Endothelial cell of umbilical vein (primary cell): Measurements from ENCODE around the gene SPDYE3. TPM values are rescaled to one million over a fixed set of nuclear protein-coding genes. Genes with fewer than 3 reads are reported as not detected.

Source experiments
- BruUV-seq: library from RNA; stranded (reverse); fragments of 400-500 nt; replicated peaks from 2 replicates; lab custom pipeline; 2021; lab: Mats Ljungman, UMichigan
- CTCF ChIA-PET: fragments of 300-600, 350-600 bp; sonication (Branson Sonifier 250); formaldehyde crosslinking; loops from one replicate; lab custom pipeline; 2021; ENCODE audit warnings: antibody characterized with exemption, inconsistent platforms; lab: Charles Lee
- POLR2A ChIA-PET: fragments of 300-600, 350-600 bp; sonication (Branson Sonifier 250); formaldehyde crosslinking; loops from one replicate; lab custom pipeline; 2021; ENCODE audit warnings: antibody characterized with exemption, inconsistent platforms; lab: Charles Lee
- DNase-seq: peaks from one replicate; pipeline ENCODE4 v3.0.0-alpha.2; 2011; ENCODE audit warnings: low read depth, low spot score
- FAIRE-seq: peaks from 2 replicates; lab custom pipeline; 2011; peaks lifted over from hg19 to GRCh38; lab: Jason Lieb, UNC
- H2AFZ ChIP-seq: 2 replicates; pipeline ENCODE4 v1.6.0; 2012; ENCODE audit warnings: low read depth, low read length, control low read depth, inconsistent platforms
- H3K27ac ChIP-seq: 2 replicates; pipeline ENCODE4 v1.5.1; 2011; ENCODE audit warnings: low read depth, mild to moderate bottlenecking, control low read depth, low read length, moderate library complexity; ENCODE audit not compliant: insufficient read depth
- H3K27me3 ChIP-seq, 2 experiments: 2 replicates each; pipeline versions ENCODE4 v1.6.0 to v1.6.1; 2011; ENCODE audit warnings: low read length in 2 of 2, mixed read lengths in 1 of 2; ENCODE audit not compliant: control insufficient read depth in 2 of 2, insufficient read depth in 2 of 2
- H3K36me3 ChIP-seq, 2 experiments: 2 replicates in 1 of 2; 3 replicates in 1 of 2; pipeline ENCODE4 v1.5.1; 2011; ENCODE audit warnings: low read length in 2 of 2, mild to moderate bottlenecking in 1 of 2, moderate library complexity in 1 of 2; ENCODE audit not compliant: control insufficient read depth in 2 of 2, insufficient read depth in 2 of 2; ENCODE audit errors: extremely low read depth in 1 of 2
- H3K4me1 ChIP-seq: 3 replicates; pipeline ENCODE4 v1.5.1; 2011; ENCODE audit warnings: mild to moderate bottlenecking, low read length; ENCODE audit not compliant: control insufficient read depth, insufficient read depth; ENCODE audit errors: extremely low read depth
- H3K4me2 ChIP-seq: 2 replicates; pipeline ENCODE4 v1.6.1; 2011; ENCODE audit warnings: low read length, control low read depth, mixed read lengths; ENCODE audit not compliant: insufficient read depth
- H3K4me3 ChIP-seq, 3 experiments: fragments of 200-600 bp in 1 of 3; sonication (generic), shearing (Covaris generic) in 1 of 3; replicated peaks in 1 of 3; 2 replicates each; pipeline ENCODE4 v1.5.1; 2011 to 2016; ENCODE audit warnings: control low read depth in 3 of 3, low read length in 3 of 3, mild to moderate bottlenecking in 2 of 3, inconsistent platforms in 1 of 3, low read depth in 1 of 3, moderate library complexity in 1 of 3; ENCODE audit not compliant: insufficient read depth in 1 of 3
- H3K79me2 ChIP-seq: 2 replicates; pipeline ENCODE4 v1.6.0; 2012; ENCODE audit warnings: low read length, inconsistent platforms; ENCODE audit not compliant: control insufficient read depth, insufficient read depth
- H3K9ac ChIP-seq: replicated peaks from 2 replicates; pipeline ENCODE3; 2011; ENCODE audit warnings: low read length, control low read depth; ENCODE audit not compliant: insufficient read depth; ENCODE audit errors: extremely low read depth
- H3K9me1 ChIP-seq: replicated peaks from 3 replicates; pipeline ENCODE4 v1.6.0; 2011; ENCODE audit warnings: mild to moderate bottlenecking, low read length; ENCODE audit not compliant: control insufficient read depth, insufficient read depth; ENCODE audit errors: extremely low read depth
- H3K9me3 ChIP-seq: replicated peaks from 2 replicates; pipeline ENCODE4 v1.5.1; 2012; ENCODE audit warnings: low read length, inconsistent platforms; ENCODE audit not compliant: control insufficient read depth, insufficient read depth
- H4K20me1 ChIP-seq: replicated peaks from 2 replicates; pipeline ENCODE3; 2011; ENCODE audit warnings: mild to moderate bottlenecking, low read length; ENCODE audit not compliant: control insufficient read depth, insufficient read depth; ENCODE audit errors: extremely low read depth
- CTCF ChIP-seq, 2 donors: IDR thresholded peaks; 1 replicate in 1 of 2; 2 replicates in 1 of 2; pipeline ENCODE4 v1.5.1; 2011; ENCODE audit warnings: low read length in 2 of 2, mild to moderate bottlenecking in 2 of 2, moderate library complexity in 2 of 2, control low read depth in 1 of 2, inconsistent platforms in 1 of 2, low read depth in 1 of 2; ENCODE audit not compliant: insufficient read depth in 1 of 2; ENCODE audit errors: extremely low read depth in 1 of 2
- EZH2 ChIP-seq: IDR thresholded peaks from 2 replicates; pipeline ENCODE4 v1.6.1; 2012; ENCODE audit warnings: borderline replicate concordance, low read depth, mild to moderate bottlenecking, moderate library complexity, low read length, inconsistent platforms; ENCODE audit not compliant: severe bottlenecking
- FOS ChIP-seq: IDR thresholded peaks from 2 replicates; pipeline ENCODE4 v1.6.1; 2011; ENCODE audit warnings: mild to moderate bottlenecking, low read length, moderate library complexity, borderline replicate concordance; ENCODE audit not compliant: insufficient read depth
- GATA2 ChIP-seq: IDR thresholded peaks from 2 replicates; pipeline ENCODE4 v1.7.0; 2011; ENCODE audit warnings: low read depth, mild to moderate bottlenecking, moderate library complexity, mixed read lengths, low read length; ENCODE audit not compliant: insufficient read length, insufficient read depth
- JUN ChIP-seq: IDR thresholded peaks from 2 replicates; pipeline ENCODE4 v1.6.1; 2011; ENCODE audit warnings: borderline replicate concordance, low read depth; ENCODE audit not compliant: insufficient read length, insufficient read depth
- MAX ChIP-seq: IDR thresholded peaks from 2 replicates; pipeline ENCODE4 v1.6.1; 2011; ENCODE audit not compliant: insufficient read depth, insufficient read length
- MYC ChIP-seq: IDR thresholded peaks from one replicate; pipeline ENCODE4 v1.6.1; 2011; ENCODE audit warnings: mild to moderate bottlenecking, low read depth, low read length
- POLR2A ChIP-seq: IDR thresholded peaks from 2 replicates; pipeline ENCODE4 v1.6.1; 2012; ENCODE audit warnings: low read depth, mild to moderate bottlenecking, control low read depth, low read length
- POLR2AphosphoS5 ChIP-seq: IDR thresholded peaks from 2 replicates; pipeline ENCODE4 v1.6.1; 2012; ENCODE audit warnings: low read depth, mild to moderate bottlenecking, control low read depth, low read length, moderate library complexity; ENCODE audit not compliant: insufficient read depth
- dilution Hi-C: fragments of 300-500 bp; cut with MboI; formaldehyde crosslinking; loops from one replicate; pipeline ENCODE4 v1.15.0; 2019; ENCODE audit warnings: low sequenced_read_pairs; ENCODE audit not compliant: extremely low pct_ligation_motif_present
- intact Hi-C: fragments of 100-400 bp; cut with micrococcal nuclease; formaldehyde crosslinking; loops from one replicate; pipeline ENCODE4 v1.10.0; 2022
- polyA plus RNA-seq, 4 experiments: library from polyadenylated mRNA; depleted of rRNA in 3 of 4; stranded (reverse) in 3 of 4; unstranded in 1 of 4; fragments of >200 nt; gene quantifications; 2 replicates each; pipeline versions ENCODE4 v1.2.1 to v1.2.3, GENCODE V29; 2011 to 2012; ENCODE audit warnings: missing spikeins in 1 of 4
- total RNA-seq: library from RNA; stranded (reverse); gene quantifications from 2 replicates; pipeline ENCODE4 v1.2.3, GENCODE V29; 2021

SPDYE3 gene
- total and polyA plus RNA-seq, 2 donors (not counting 3 experiments of a cell fraction or from before 2014, with no cell fraction given) = not detected

DNA sequence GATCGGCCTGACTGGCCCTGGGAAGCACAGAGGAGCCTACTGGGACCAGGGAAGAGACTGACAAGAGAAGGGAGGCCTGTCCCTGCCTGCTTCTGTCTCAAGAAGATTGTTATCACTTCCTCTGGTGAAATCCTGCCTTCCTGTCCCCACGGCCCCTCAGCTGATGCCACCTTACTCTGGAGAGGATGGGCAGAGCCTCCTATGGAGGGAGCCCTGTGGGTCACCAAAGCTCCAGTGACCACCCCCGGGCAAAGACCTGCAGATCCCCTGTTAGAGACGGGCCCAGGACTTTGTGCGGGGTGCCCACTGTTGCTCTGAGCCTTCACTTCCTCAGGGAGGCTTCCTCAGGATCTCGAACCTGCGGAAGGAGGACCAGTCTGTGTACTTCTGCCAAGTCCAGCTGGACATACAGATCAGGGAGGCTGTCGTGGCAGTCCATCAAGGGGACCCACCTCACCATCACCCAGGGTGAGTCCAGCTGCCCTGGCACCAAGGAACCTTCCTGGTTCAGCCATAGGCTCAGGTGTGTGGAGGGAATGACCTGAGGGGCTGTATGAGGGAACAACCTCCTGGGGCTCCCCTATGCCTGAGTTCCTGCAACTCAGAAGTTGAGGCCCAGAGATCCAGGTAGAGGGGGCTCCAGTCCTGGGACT lies 49.0 kb downstream of the SPDYE3 start:
- H3K9me3 ChIP-seq = no peaks in the 10 kb centered on the region
- dilution Hi-C loops (no loop called here), intact Hi-C loops (loop anchor here (5.0 kb wide), 1 partner anchor 51 kb away; no protein-coding TSS in a partner anchor)
- H3K4me1 ChIP-seq = no peaks in the 10 kb centered on the region
- no peaks in the 10 kb centered on the region for H3K9me1 ChIP-seq
- no peak overlapping the region for H3K9ac ChIP-seq
- H3K4me2 ChIP-seq = no peak overlapping the region
- no peak for FAIRE-seq
- H3K27me3 ChIP-seq = no peaks in the 10 kb centered on the region
- ChIA-PET CTCF (no interaction called here), POLR2A (no interaction called here)
- H4K20me1 ChIP-seq = no peaks in the 10 kb centered on the region
- no peak overlapping the region for H2AFZ ChIP-seq
- H3K79me2 ChIP-seq = no peaks in the 10 kb centered on the region
- DNase-seq = no peak
- no TSS peak for BruUV-seq
- peaks cover 3 to 68% of the 10 kb centered on the region in 2 experiments for H3K36me3 ChIP-seq
- no peak overlapping the region for H3K4me3 ChIP-seq
- H3K27ac ChIP-seq = no peak overlapping the region
- no peak for TF ChIP-seq MYC
- TF ChIP-seq POLR2A = no peak
- no peak for TF ChIP-seq FOS
- TF ChIP-seq CTCF (IDR thresholded peaks at IDR 0.05; ENCODE audit: extremely low read depth in 1 of 2, insufficient read depth in 1 of 2, low read depth in 1 of 2, low read length in 2 of 2) = no peak
- no peak for TF ChIP-seq EZH2
- no peak for TF ChIP-seq POLR2AphosphoS5
- no peak for TF ChIP-seq MAX
- TF ChIP-seq JUN = no peak
- TF ChIP-seq GATA2 = no peak
